Activated CD8-positive, alpha-beta T cell treated with anti-CD3 and anti-CD28 coated beads, Interleukin-2, amount 10 ng/mL, durations not matched to agents 7 days and 5 days (primary cell): ENCODE results near the gene IFIT1B. TPM values are rescaled to one million over a fixed set of nuclear protein-coding genes. Genes with fewer than 3 reads are reported as not detected.

Experiments used
- ATAC-seq: fragments of 150-1000 bp; cut with Tn5 transposase; one replicate; pipeline ENCODE4 v1.10.0; 2021; ENCODE audit warnings: moderate library complexity
- CTCF ChIA-PET: fragments of 350-600 bp; sonication (Branson Sonifier 250); formaldehyde crosslinking; loops from one replicate; lab custom pipeline; 2021; ENCODE audit warnings: antibody characterized with exemption; lab: Charles Lee
- POLR2A ChIA-PET: fragments of 350-600 bp; sonication (Branson Sonifier 250); formaldehyde crosslinking; loops from one replicate; lab custom pipeline; 2021; ENCODE audit warnings: antibody characterized with exemption; lab: Charles Lee
- DNase-seq: peaks from one replicate; pipeline ENCODE4 v3.0.0-alpha.2; 2020
- H3K27ac Mint-ChIP-seq: one replicate; pipeline ENCODE4 v1.8.0; 2021; ENCODE audit warnings: mild to moderate bottlenecking, mixed read lengths
- H3K27me3 Mint-ChIP-seq: one replicate; pipeline ENCODE4 v1.8.0; 2021; ENCODE audit warnings: low read depth, mixed read lengths
- H3K36me3 Mint-ChIP-seq: one replicate; pipeline ENCODE4 v1.8.0; 2021; ENCODE audit warnings: low read depth, mixed read lengths
- H3K4me1 Mint-ChIP-seq: one replicate; pipeline ENCODE4 v1.8.0; 2021; ENCODE audit warnings: low read depth, mixed read lengths
- H3K4me3 Mint-ChIP-seq: one replicate; pipeline ENCODE4 v1.8.0; 2021; ENCODE audit warnings: mild to moderate bottlenecking, mixed read lengths
- H3K9me3 Mint-ChIP-seq: one replicate; pipeline ENCODE4 v1.8.0; 2022; ENCODE audit warnings: mixed read lengths; ENCODE audit not compliant: insufficient read depth
- total RNA-seq, 2 experiments: library from RNA; stranded (reverse); gene quantifications; one replicate each; pipeline ENCODE4 v1.2.3, GENCODE V29; 2021

The IFIT1B gene
- total RNA-seq, 2 experiments from 2014 or later = not detected

- H3K36me3 Mint-ChIP-seq = no peaks in the 10 kb centered on the region
- CTCF ChIA-PET = interaction anchor here (0.7 to 1.3 kb wide), 4 partner anchors 18 to 31 kb away, joined by 3 read pairs; partner anchors contain the start of gene IFIT1
- DNase-seq (no peak), ATAC-seq (no peak)
- no peak overlapping the region for H3K4me3 Mint-ChIP-seq
- POLR2A ChIA-PET = no interaction called here
- H3K9me3 Mint-ChIP-seq = no peaks in the 10 kb centered on the region
- H3K27ac Mint-ChIP-seq = no peak overlapping the region
- H3K27me3 Mint-ChIP-seq = peaks cover 10% of the 10 kb centered on the region
- H3K4me1 Mint-ChIP-seq = peaks cover 26% of the 10 kb centered on the region
Measured at GRCh38 chr10:89363729-89364442, 14.0 kb upstream of the IFIT1B start.

GRCh38 chr10:89364531-89364930 lies 13.3 kb upstream of the IFIT1B start:
- Mint-ChIP-seq H3K27me3 (peaks cover 10% of the 10 kb centered on the region), H3K27ac (no peak overlapping the region), H3K4me1 (peaks cover 31% of the 10 kb centered on the region), H3K36me3 (no peaks in the 10 kb centered on the region), H3K4me3 (no peak overlapping the region), H3K9me3 (no peaks in the 10 kb centered on the region)
- CTCF ChIA-PET = interaction anchor here (0.7 to 1.2 kb wide), 3 partner anchors 25 to 100 kb away, joined by 3 read pairs; partner anchors contain the start of gene IFIT1
- DNase-seq (no peak), ATAC-seq (no peak)
- POLR2A ChIA-PET = no interaction called here

- peak; percentile 75 for ATAC-seq
- CTCF ChIA-PET = interaction anchor here (0.8 to 3.8 kb wide), 10 partner anchors 16 to 195 kb away, joined by 3 to 26 read pairs (median 4); partner anchors contain the start of genes IFIT2 and IFIT5
Measured at GRCh38 chr10:89367529-89367928, 10.3 kb upstream of the IFIT1B start.

GRCh38 chr10:89368129-89368528 lies 9.7 kb upstream of the IFIT1B start:
- Mint-ChIP-seq H3K4me3 (no peak overlapping the region), H3K27ac (no peak overlapping the region), H3K27me3 (peaks cover 13% of the 10 kb centered on the region), H3K36me3 (no peaks in the 10 kb centered on the region), H3K9me3 (no peaks in the 10 kb centered on the region), H3K4me1 (peaks cover 31% of the 10 kb centered on the region)
- ChIA-PET CTCF (interaction anchor here (0.8 to 3.8 kb wide), 11 partner anchors 16 to 276 kb away, joined by 3 to 26 read pairs (median 5); partner anchors contain the start of genes IFIT2 and IFIT5), POLR2A (interaction anchor here (2.9 kb wide), 1 partner anchor 46 kb away, joined by 7 read pairs; the partner anchor contains the start of gene IFIT5)
- ATAC-seq (no peak), DNase-seq (no peak)

More at GRCh38 chr10:89367529-89367928, 10.3 kb upstream of the IFIT1B start:
- Mint-ChIP-seq H3K36me3 (no peaks in the 10 kb centered on the region), H3K9me3 (no peaks in the 10 kb centered on the region), H3K4me1 (peaks cover 31% of the 10 kb centered on the region), H3K27ac (no peak overlapping the region), H3K4me3 (no peak overlapping the region), H3K27me3 (peaks cover 13% of the 10 kb centered on the region)
- no peak for DNase-seq
- POLR2A ChIA-PET = interaction anchor here (2.9 kb wide), 1 partner anchor 47 kb away, joined by 7 read pairs; the partner anchor contains the start of gene IFIT5

- ChIA-PET CTCF (interaction anchor here (0.6 to 3.8 kb wide), 34 partner anchors 9 to 274 kb away, joined by 3 to 26 read pairs (median 5); partner anchors contain the start of genes IFIT1, IFIT1B, IFIT2 and IFIT3), POLR2A (interaction anchor here (1.2 to 2.9 kb wide), 2 partner anchors 37 to 45 kb away, joined by 5 to 7 read pairs; partner anchors contain the start of gene IFIT5)
- Mint-ChIP-seq H3K9me3 (no peaks in the 10 kb centered on the region), H3K4me1 (peaks cover 24% of the 10 kb centered on the region), H3K4me3 (no peak overlapping the region), H3K27me3 (peaks cover 13% of the 10 kb centered on the region), H3K36me3 (no peaks in the 10 kb centered on the region), H3K27ac (no peak overlapping the region)
- DNase-seq = peak; percentile 42
- no peak for ATAC-seq
Measured at GRCh38 chr10:89369156-89370105, 8.4 kb upstream of the IFIT1B start.

GRCh38 chr10:89371079-89371478 lies 6.8 kb upstream of the IFIT1B start:
- ATAC-seq (no peak), DNase-seq (no peak)
- Mint-ChIP-seq H3K4me1 (peaks cover 19% of the 10 kb centered on the region), H3K36me3 (no peaks in the 10 kb centered on the region), H3K4me3 (no peak overlapping the region), H3K27ac (no peak overlapping the region), H3K9me3 (no peaks in the 10 kb centered on the region), H3K27me3 (peaks cover 11% of the 10 kb centered on the region)
- CTCF ChIA-PET = interaction anchor here (1.4 kb wide), 1 partner anchor 9 kb away, joined by 4 read pairs; no protein-coding TSS in a partner anchor
- POLR2A ChIA-PET = no interaction called here

GRCh38 chr10:89371987-89372386 lies 5.9 kb upstream of the IFIT1B start:
- H3K36me3 Mint-ChIP-seq = no peaks in the 10 kb centered on the region
- ChIA-PET POLR2A (no interaction called here), CTCF (no interaction called here)
- H3K4me3 Mint-ChIP-seq = no peak overlapping the region
- ATAC-seq = no peak
- H3K27ac Mint-ChIP-seq = no peak overlapping the region
- no peak for DNase-seq
- peaks cover 14% of the 10 kb centered on the region for H3K27me3 Mint-ChIP-seq
- peaks cover 19% of the 10 kb centered on the region for H3K4me1 Mint-ChIP-seq
- no peaks in the 10 kb centered on the region for H3K9me3 Mint-ChIP-seq

- Mint-ChIP-seq H3K27me3 (peaks cover 14% of the 10 kb centered on the region), H3K4me1 (peaks cover 3% of the 10 kb centered on the region), H3K27ac (no peak overlapping the region), H3K4me3 (no peak overlapping the region), H3K36me3 (no peaks in the 10 kb centered on the region), H3K9me3 (no peaks in the 10 kb centered on the region)
- ATAC-seq = no peak
- DNase-seq = no peak
- ChIA-PET CTCF (interaction anchor here (0.9 kb wide), 1 partner anchor 72 kb away, joined by 3 read pairs; the partner anchor contains the start of gene IFIT2), POLR2A (interaction anchor here (1.0 kb wide), 1 partner anchor 40 kb away, joined by 3 read pairs; the partner anchor contains the start of gene IFIT5)
Measured at GRCh38 chr10:89373916-89374711, 3.7 kb upstream of the IFIT1B start.

GRCh38 chr10:89374713-89375141 lies 3.1 kb upstream of the IFIT1B start:
- no peaks in the 10 kb centered on the region for H3K36me3 Mint-ChIP-seq
- ChIA-PET POLR2A (interaction anchor here (1.0 kb wide), 1 partner anchor 39 kb away, joined by 3 read pairs; the partner anchor contains the start of gene IFIT5), CTCF (no interaction called here)
- no peak overlapping the region for H3K4me3 Mint-ChIP-seq
- H3K4me1 Mint-ChIP-seq = no peaks in the 10 kb centered on the region
- H3K27ac Mint-ChIP-seq = no peak overlapping the region
- no peak for ATAC-seq
- no peak for DNase-seq
- H3K27me3 Mint-ChIP-seq = peaks cover 14% of the 10 kb centered on the region
- no peaks in the 10 kb centered on the region for H3K9me3 Mint-ChIP-seq

- DNase-seq (no peak), ATAC-seq (no peak)
- Mint-ChIP-seq H3K27me3 (peaks cover 8% of the 10 kb centered on the region), H3K9me3 (no peaks in the 10 kb centered on the region), H3K4me3 (no peak overlapping the region), H3K27ac (no peak overlapping the region), H3K36me3 (no peaks in the 10 kb centered on the region), H3K4me1 (no peaks in the 10 kb centered on the region)
- ChIA-PET POLR2A (no interaction called here), CTCF (interaction anchor here (0.7 to 1.3 kb wide), 3 partner anchors 10 to 13 kb away, joined by 3 to 11 read pairs (median 4); partner anchors contain the start of gene IFIT1)
Measured at GRCh38 chr10:89379103-89379502, 1.2 kb downstream of the IFIT1B start.
